AG04449 (cell line): Measurements from ENCODE around the gene ZNHIT1.

ENCODE experiments used
- CTCF ChIA-PET: fragments of 350-600 bp; formaldehyde crosslinking; extraction: SDS; loops from one replicate; lab custom pipeline; 2021; ENCODE audit warnings: antibody characterized with exemption; lab: Yijun Ruan, JAX
- POLR2A ChIA-PET: fragments of 400-600, 350-600 bp; formaldehyde crosslinking; extraction: SDS; loops from one replicate; lab custom pipeline; 2020; ENCODE audit warnings: antibody characterized with exemption, inconsistent platforms; lab: Yijun Ruan, JAX
- DNase-seq: peaks from one replicate; pipeline ENCODE4 v3.0.0-alpha.2; 2010; ENCODE audit warnings: low read depth, low spot score
- H3K4me3 ChIP-seq: 2 replicates; pipeline ENCODE4 v1.5.1; 2011; ENCODE audit warnings: low read depth, mild to moderate bottlenecking, control low read depth, low read length
- CTCF ChIP-seq: IDR thresholded peaks from one replicate; pipeline ENCODE4 v1.5.1; 2011; ENCODE audit warnings: mild to moderate bottlenecking, moderate library complexity, low read length, control low read depth, inconsistent platforms; ENCODE audit not compliant: insufficient read depth; ENCODE audit errors: missing control alignments

The ZNHIT1 gene

GRCh38 chr7:101171442-101171837 lies 46.5 kb upstream of the ZNHIT1 start:
- POLR2A ChIA-PET, result no interaction called here
- no peak overlapping the region for H3K4me3 ChIP-seq
- peak; percentile 47 for TF ChIP-seq CTCF
- no peak for DNase-seq
- CTCF ChIA-PET, result interaction anchor here (0.8 to 3.1 kb wide), 12 partner anchors 13 to 119 kb away, joined by 3 to 30 read pairs (median 12); partner anchors contain the start of genes PLOD3, TRIM56 and ZNHIT1

- CTCF ChIA-PET, result interaction anchor here (0.9 to 6.9 kb wide), 13 partner anchors 12 to 110 kb away, joined by 3 to 76 read pairs (median 12); partner anchors contain the start of genes PLOD3, TRIM56 and ZNHIT1
- no peak overlapping the region for H3K4me3 ChIP-seq
- DNase-seq, result no peak
- TF ChIP-seq CTCF, result no peak
- POLR2A ChIA-PET, result interaction anchor here (0.5 kb wide), 1 partner anchor 39 kb away, joined by 6 read pairs; no protein-coding TSS in a partner anchor
These were observed 45.7 kb upstream of the ZNHIT1 start for GRCh38 chr7:101172005-101172853.

- ChIA-PET CTCF (interaction anchor here (0.9 to 6.9 kb wide), 7 partner anchors 7 to 114 kb away, joined by 3 to 76 read pairs (median 5); partner anchors contain the start of genes FIS1, VGF and ZNHIT1), POLR2A (interaction anchor here (0.5 to 1.0 kb wide), 2 partner anchors 40 to 46 kb away, joined by 3 to 6 read pairs; no protein-coding TSS in a partner anchor)
- DNase-seq, result no peak
- peak overlapping the region; percentile 42 for H3K4me3 ChIP-seq
- TF ChIP-seq CTCF, result no peak
These were observed 44.9 kb upstream of the ZNHIT1 start for GRCh38 chr7:101172854-101173751.

GRCh38 chr7:101173752-101174244 lies 44.2 kb upstream of the ZNHIT1 start:
- POLR2A ChIA-PET, result interaction anchor here (1.0 kb wide), 1 partner anchor 46 kb away, joined by 3 read pairs; no protein-coding TSS in a partner anchor
- no peak for TF ChIP-seq CTCF
- DNase-seq, result no peak
- H3K4me3 ChIP-seq, result peak overlapping the region; percentile 42
- CTCF ChIA-PET, result interaction anchor here (0.9 to 6.9 kb wide), 9 partner anchors 8 to 115 kb away, joined by 3 to 76 read pairs (median 4); partner anchors contain the start of genes FIS1, VGF and ZNHIT1

- no peak for DNase-seq
- POLR2A ChIA-PET, result interaction anchor here (1.0 kb wide), 1 partner anchor 47 kb away, joined by 3 read pairs; no protein-coding TSS in a partner anchor
- no peak overlapping the region for H3K4me3 ChIP-seq
- TF ChIP-seq CTCF, result no peak
- CTCF ChIA-PET, result interaction anchor here (1.0 to 6.9 kb wide), 8 partner anchors 9 to 70 kb away, joined by 3 to 76 read pairs (median 4); partner anchors contain the start of genes FIS1, VGF and ZNHIT1
These were observed 43.6 kb upstream of the ZNHIT1 start for GRCh38 chr7:101174322-101174854.
